Activated T-cell treated with anti-CD3 and anti-CD28 coated beads, Interleukin-2, amount 50 U/mL, for 1 hour (primary cell): ENCODE results near the gene GPLD1.
A peak's percentile ranks its signal among the peaks of the same experiment; 100 is the strongest.
"Not testable (repeated sequence)": the region's sequence is repeated elsewhere in the genome, so short reads cannot be mapped to it uniquely, and the experiment has no call there.

Experiments
- DNase-seq: peaks from one replicate; pipeline ENCODE4 v3.0.0-alpha.2; 2020

GPLD1 gene

DNA sequence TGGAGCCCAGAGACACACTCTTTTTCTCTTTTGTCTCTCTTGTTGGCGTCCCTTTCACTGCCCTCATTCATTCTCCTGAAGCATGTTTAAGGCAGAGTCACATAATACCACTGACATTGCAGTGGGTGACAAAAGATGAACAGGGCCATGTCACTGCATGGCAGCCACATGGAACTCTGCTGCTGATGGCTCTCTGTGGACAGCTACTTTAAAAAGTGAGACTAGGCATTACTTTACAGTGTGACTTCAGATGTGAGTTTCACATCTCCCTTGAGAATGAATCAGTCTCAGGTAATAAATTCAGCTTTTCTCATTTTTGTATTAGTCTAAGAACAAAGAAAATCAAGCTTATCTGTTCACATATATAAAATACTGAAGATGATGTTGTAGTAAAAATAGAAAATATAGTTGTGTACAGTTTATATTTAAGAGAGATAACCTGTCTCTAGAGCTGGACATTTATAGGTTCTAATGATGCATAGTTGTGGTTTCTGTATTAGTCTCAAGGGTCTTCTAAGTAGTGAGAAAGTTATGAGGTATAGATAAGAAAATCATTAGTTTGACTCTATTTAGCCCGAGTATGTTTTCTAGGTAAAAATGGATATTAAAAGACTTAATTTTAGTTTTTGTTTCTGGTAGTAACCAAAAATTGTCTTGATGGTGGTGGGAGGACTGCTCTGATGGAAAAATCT is 80.5 kb downstream of the GPLD1 start:
- no peak for DNase-seq

DNA sequence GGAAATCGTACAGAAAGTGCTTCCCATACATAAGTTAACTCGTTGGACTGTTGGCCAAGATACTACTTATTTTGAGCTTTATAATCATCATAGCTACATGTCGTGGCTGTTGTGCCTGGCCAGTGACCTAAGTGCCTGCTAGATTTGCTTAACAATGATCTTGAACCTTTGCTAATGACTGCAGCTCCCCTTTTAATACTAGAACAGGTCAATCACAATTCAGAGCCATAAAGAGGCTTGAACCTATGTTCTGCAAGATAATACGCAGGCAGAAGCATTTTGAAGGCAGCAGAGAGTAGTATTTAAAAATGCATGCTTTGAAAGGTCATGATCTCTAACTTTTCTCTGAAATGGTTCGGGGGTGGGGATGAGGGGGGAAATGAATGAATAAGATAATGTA is 84.1 kb downstream of the GPLD1 start:
- no peak for DNase-seq

DNA sequence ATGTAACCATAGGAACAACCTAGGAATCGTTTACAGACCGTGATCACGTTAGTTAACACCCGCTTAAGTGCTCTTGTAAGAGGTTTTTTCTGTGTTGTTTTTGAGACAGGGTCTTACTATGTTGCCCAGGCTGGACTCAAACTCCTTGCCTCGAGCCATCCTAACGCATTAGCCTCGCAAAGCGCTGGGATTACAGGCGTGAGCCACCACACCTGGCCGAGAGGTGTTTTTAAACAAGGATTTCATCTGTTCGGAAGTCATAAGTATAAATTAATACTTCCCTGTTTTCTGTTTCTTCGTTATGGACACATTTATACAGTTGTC is 85.9 kb downstream of the GPLD1 start:
- DNase-seq: no peak

DNA sequence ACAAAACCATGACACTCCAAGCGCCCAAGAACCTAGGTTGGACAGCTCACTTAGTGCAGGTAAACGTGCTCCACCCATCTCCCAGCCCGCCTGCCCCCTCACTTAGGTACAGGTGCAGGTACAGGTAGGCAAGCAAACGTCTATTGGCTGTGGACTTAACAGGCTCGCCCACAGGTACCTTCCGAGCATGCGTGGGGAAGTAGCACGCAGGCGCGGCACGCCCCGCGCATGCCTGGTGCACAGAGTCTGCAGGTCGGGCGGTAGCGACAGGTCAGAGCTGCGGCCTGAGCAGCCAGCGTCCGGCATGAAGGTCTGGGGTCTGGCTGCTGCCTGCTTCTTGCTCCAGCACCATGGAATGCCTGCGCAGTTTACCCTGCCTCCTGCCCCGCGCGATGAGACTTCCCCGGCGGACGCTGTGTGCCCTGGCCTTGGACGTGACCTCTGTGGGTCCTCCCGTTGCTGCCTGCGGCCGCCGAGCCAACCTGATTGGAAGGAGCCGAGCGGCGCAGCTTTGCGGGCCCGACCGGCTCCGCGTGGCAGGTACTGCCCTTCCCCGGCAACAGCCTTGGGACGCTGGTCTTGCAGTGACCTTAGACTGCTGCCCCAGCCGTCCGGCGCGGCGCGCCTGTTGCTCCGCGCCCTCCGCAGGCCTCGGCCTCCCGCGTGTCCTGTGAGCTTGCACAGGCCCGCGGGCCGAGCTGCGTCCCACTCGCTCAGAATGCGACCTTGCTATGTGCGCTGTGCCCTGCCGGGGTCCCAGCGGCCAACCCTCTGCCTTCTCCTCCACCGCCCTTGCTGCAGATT is 86.5 kb downstream of the GPLD1 start, which contains the start of gene MRS2:
MRS2 (plus strand) TSS at position 240 of the 804 bp plus-strand sequence; CDS start at position 351, 111 bp downstream.
- peak; percentile 78 for DNase-seq

DNA sequence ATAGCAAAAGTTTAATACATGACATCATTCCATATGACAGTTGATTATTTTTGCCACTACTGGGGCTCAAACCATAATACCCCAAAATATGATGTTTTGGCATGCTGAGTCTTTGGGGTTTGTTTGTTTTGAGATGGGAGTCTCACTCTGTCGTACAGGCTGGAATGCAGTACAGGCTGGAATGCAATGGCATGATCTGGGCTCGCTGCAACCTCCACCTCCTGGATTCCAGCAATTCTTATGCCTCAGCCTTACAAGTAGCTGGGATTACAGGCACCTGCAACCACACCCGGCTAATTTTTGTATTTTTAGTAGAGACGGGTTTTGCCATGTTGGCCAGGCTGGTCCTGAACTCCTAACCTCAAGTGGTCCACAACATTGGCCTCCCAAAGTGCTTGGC is 87.9 kb downstream of the GPLD1 start:
- DNase-seq: no peak

DNA sequence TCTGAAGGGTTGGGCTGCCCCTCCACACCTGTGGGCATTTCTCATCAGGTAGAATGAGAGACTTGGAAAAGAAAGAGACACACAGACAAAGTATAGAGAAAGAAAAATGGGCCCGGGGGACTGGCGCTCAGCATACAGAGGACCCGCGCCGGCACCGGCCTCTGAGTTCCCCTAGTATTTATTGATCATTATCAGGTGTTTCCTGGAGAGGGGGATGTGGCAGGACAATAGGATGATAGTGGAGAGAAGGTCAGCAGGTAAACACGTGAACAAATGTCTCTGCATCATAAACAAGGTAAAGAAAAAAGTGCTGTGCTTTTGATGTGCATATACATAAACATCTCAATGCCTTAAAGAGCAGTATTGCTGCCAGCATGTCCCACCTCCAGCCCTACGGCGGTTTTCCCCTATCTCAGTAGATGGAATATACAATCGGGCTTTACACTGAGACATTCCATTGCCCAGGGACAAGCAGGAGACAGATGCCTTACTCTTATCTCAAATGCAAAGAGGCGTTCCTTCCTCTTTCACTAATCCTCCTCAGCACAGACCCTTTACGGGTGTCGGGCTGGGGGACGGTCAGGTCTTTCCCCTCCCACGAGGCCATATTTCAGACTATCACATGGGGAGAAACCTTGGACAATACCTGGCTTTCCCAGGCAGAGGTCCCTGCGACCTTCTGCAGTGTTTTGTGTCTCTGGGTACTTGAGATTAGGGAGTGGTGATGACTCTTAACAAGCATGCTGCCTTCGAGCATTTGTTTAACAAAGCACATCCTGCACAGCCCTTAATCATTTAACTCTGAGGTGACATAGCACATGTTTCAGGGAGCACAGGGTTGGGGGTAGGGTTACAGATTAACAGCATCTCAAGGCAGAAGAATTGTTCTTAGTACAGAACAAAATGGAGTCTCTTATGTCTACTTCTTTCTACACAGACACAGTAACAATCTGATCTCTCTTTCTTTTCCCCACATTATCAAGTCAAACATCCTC is 89.0 kb downstream of the GPLD1 start:
- DNase-seq: not testable (repeated sequence)

DNA sequence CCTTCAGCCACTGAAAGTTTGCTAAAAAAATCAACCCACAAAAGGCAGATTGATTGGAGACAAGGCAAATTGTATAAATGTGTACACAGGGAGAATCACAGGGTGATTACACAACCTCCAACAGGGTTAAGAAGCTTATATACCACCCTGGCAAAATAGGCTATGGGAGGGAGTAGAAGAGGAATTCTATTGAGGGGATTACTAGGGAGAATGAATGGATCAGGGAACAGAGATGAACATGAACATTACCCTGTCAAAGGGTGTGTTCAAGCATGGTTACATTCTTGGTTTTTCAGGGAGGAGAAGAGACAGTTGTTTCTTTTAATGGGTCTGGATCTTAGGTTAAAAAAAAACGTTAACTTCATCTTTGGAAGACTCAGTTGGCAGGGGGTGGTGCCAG is 91.7 kb downstream of the GPLD1 start:
- DNase-seq: no peak

DNA sequence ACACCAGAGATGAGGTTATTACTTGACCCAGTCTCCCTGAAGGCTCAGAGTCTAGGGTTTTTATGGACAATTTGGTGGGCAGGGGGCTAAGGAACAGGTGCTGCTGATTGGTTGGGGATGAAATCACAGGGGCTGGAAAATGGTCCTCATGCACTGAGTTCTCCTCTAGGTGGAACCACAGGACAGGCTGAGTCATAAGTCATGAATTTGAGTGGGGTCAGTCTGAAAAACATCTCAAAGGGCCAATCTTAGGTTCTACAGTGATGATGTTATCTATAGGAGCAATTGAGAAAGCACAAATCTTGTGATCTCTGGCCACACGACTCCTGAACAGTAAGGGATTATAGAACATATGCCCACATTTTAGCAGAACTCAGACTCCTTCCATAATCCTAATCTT is 92.6 kb downstream of the GPLD1 start:
- DNase-seq: no peak

DNA sequence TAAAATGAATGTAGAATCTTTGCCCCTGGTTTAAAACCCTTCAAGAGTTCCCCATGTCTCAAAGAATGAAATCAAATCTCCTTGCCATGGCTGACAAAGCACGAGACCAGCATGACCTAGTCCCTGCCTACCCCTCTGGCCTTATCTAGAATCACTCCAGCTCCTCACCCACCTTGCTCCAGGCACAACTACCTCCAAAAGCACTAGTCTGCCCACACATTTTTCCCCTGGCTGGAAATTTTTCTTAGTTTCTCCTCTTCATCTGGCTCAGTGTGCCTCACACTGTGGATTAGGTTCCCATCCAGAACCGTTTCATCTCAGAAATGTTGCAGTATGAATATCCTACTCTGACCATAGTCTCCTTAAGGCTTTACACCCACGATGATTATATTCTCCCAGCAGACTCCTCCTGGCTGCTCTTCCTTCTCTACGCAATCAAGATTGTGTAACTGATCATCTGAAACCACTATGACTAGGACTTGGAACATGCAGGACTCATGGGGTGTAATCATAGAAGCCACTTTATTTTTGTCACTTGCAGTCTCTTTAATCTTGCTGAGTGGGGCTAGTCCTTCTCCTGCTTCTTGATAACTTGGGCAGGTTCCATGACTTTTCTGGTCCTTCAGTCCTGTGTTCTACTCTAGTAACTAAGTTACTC is 94.5 kb downstream of the GPLD1 start:
- DNase-seq: no peak

DNA sequence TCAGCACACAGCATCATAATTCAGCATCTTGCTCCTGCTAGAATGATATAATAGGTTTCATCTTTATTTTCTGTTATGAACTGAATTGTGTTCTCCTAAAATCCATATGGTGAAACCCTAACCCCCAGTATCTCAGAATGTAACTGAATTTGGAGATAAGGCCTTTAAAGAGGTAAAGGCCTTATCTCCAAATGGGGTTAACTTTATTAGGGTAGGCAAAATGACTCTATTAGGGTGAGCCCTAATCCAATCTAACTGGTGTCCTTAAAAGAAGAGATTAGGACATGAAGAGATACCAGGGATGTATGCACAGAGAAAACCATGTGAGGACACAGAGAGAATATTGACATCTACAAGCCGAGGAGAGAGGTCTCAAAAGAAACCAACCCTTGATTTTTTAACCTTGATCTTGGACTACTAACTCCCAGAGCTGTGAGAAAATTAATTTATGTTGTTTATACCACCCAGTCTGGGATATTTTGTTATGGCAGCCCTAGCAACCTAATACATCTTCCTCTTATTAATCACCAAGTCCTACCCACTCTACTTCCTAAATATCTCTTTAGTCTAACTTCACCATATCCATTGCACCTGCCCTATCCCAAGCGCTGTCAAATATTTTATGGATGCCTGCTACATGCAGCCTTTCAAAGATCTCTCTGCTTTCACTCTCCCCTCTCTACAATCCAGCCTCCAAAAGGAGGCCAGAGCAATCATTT is 95.2 kb downstream of the GPLD1 start:
- no peak for DNase-seq

DNA sequence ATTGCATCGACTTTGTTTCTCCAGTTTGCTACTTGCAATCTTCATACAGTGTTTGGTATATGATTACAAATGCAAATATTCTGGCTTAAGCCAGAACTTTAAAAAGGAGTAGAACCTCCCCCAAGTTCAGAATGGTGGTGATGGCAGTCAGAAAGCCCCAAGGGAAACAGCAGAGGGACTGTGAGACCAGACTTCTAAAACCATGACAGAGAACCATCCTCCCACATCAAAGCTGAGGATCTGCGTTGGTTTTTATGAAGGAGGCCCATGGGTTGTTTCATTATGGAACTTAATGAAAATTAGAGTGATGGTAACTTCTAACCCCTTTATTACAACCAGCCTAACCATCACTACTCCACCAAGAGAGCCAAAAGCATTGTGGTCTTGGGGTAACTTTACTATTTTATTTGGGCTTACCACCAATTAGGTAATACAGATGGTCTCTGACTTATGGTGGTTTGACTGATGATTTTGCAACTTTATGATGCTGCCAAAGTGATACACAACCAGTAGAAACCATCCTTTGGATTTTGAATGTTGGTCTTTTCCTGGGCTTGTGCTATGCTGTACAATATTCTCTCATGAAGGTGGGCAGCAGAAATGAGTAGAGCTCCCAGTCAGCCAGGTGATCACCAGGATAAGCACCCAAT is 97.5 kb downstream of the GPLD1 start:
- no peak for DNase-seq

DNA sequence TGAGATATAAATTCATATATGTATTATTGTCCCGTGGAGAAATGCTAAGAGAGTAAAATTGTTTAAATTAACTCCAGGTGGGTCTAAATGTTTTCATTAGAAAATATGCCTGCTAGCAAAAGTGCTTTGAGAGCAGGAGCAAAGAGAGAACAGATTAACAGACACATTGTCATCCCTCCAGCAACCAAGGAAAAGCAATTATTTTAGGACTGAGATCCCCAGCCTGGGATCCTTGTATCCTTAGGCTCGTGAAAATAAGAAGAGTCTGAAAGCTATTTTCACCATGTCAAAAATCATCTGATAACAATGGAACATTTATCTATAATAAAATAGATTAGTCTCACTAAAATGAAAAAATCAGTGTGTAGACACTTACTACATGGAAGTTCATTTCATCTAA is 98.2 kb downstream of the GPLD1 start:
- DNase-seq: no peak

DNA sequence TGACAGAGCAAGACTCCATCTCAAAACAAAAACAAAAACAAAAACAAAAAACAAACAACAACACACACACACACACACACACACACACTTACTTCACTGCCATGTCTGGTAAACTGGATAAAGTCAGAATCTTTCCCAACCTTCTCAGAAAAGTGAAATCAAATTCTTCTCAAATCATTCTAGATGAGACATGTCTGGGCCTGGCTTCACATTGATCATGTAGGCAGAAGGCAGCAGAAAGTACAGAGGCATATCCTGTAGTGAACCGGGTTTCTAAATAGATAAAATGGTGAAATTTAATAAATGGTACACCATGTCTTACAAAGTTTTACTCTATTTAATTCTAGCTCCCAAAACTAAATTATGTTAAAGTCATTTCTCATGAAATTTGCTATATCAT is 101.6 kb downstream of the GPLD1 start:
- no peak for DNase-seq

DNA sequence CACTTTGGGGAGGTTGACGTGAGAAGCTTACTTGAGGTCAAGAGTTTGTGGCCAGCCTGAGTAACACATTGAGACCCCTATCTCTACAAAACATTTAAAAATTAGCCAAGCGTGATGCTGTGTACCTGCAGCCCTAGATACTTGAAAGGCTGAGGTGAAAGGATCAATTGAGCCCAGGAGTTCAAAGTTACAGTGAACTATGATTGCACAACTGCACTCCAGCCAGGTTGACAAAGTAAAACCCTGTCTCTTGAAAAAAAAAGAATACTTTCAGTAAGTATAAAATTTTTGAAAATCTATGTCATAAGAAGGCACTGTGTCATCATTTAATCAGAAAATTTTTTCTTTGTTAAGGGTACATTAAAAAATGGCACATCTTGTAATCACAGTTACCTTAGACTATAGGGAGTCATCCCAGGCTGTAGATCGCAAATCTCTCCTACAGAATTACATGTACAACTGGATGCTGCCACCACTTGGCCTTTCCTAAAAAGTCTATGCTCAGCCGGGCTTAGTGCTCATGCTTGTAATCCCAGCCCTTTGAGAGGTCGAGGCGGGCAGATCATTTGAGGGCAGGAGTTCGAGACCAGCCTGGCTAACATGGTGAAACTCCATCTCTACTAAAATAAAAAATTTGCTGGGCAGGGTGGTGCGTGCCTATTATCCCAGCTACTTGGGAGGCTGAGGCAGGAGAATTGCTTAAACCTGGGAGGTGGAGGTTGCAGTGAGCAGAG is 103.7 kb downstream of the GPLD1 start:
- DNase-seq: no peak

DNA sequence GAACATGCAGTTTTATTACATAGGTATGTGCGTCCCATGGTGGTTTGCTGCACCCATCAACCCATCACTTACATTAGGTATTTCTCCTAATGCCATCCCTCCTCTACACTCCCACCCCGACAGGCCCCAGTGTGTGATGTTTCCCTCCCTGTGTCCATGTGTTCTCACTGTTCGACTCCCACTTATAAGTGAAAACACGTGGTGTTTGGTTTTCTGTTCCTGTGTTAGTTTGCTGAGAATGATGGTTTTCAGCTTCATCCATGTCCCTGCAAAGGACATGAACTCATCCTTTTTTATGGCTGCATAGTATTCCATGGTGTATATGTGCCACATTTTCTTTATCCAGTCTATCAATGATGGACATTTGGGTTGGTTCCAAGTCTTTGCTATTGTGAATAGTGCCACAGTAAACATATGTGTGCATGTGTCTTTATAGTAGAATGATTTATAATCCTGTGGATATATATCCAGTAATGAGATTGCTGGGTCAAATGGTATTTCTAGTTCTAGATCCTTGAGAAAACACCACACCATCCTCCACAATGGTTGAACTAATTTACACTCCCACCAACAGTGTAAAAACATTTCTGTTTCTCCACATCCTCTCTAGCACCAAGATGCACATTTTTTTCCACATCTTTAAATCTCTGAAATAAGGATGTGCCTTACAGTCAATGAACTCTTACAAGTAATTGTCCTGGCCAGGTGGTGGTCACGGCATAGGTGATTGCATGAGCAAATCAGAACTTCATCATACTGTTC is 104.8 kb downstream of the GPLD1 start:
- not testable (repeated sequence) for DNase-seq

DNA sequence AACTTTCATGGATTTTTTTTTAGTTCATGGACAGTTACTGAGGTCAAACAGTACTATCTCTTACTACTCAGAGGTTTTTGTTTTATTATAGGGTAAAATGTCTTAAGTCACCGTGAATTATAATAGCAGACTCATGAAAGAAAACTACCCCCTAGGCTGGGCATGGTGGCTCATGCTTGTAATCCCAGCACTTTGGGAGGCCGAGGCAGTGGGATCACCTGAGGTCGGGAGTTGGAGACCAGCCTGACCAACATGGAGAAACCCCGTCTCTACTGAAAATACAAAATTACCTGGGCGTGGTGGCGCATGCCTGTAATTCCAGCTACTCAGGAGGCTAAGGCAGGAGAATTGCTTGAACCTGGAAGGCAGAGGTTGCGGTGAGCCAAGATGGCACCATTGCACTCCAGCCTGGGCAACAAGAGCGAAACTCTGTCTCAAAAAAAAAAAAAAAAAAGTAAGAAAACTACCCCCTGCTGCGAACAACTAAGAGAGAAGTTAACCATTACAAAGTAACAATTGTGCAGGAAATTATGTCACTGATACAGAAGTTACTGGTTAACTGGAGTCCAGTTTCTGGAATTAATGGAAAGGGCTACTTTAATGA is 106.4 kb downstream of the GPLD1 start:
- DNase-seq: not testable (repeated sequence)

DNA sequence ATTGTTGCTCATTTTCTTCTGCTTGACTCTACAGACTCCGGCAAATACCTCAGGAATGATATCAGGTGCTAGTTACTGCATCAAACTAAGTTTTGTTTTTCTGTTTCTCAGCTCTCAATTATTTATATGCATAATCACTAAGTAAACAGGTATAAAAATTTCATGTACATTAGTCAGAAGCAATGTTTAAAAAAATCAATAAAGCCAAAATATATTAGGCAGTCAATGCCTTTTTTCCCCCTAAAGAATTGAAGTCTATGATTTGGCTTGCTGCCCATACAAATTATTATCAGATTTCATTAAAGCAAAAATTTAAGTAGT is 107.2 kb downstream of the GPLD1 start:
- no peak for DNase-seq

DNA sequence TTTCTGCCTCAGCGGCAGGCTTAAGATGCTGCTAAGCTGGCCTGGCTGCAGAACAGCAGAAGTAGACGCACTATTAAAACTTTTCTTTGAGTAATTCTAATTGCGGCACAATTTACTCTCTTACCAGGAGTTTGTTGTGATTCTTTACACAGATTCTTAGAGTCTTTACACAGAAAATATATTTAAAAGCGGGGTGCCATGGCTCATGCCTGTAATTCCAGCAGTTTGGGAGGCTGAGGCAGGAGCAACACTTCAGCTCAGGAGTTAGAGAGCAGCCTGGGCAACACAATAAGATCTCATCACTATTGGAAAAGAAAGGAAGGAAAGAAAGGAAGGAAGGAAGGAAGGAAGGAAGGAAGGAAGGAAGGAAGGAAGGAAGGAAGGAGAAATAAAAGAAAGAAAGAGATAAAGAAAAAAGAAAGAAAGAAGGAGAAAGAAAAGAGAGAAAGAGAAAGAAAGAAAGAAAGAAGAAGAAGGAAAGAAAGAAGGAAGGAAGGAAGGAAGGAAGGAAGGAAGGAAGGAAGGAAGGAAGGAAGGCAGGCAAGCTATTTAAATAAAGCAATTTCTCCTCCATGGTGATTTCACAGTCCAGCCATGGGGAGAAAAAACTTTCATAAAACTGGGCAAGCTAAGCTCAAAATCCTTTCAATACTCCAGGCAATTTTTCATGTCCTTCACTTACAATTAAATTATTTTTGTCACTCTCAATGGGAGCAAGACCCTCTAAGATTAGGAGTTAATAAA is 107.7 kb downstream of the GPLD1 start:
- DNase-seq: no peak
